ENCODE results near the gene DMGDH. TPM values are rescaled to one million over a fixed set of nuclear protein-coding genes. Genes with fewer than 3 reads are reported as not detected.

DMGDH gene
- total and polyA plus RNA-seq, 10 of the 15 experiments (the other 5 are each of a cell fraction or from before 2014, with no cell fraction given), result 0.22 to 1.5 (median 0.44) TPM; not detected in 3

DNA sequence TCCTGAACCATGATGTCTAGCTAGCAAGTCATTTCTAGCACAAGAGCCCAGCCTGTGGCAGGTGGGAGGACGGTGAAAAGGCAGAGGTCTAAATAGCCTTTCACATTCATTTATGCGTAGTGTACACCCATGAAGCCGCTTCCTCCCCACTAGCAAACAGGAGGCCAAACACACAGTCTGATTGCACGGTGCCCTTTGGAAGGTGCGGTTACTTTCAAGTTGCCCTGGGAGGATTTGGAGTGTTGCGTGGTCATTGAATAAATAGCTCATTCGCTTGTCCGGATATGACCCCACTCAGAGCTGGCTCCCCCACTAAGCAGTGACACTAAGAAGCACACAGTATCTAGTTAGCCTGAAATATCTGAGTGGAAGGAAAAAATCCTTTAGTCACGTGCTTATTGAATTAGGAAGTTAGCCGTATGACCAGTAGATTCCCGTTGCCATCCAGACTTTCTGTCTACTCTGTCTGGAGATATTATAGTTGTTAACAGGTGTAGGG lies 83.7 kb downstream of the DMGDH start:
- DNase-seq (ENCODE audit: low read depth, low spot score), result no peak
- SMC1A ChIA-PET (ENCODE audit: uncharacterized antibody, unreplicated experiment), result interaction anchor here (0.6 to 3.7 kb wide), 10 partner anchors 9 to 625 kb away, joined by 3 to 22 read pairs (median 3); no protein-coding TSS in a partner anchor
- ATAC-seq, result peak; percentile 71
- RAD21 ChIA-PET (ENCODE audit: unreplicated experiment), result interaction anchor here (0.6 to 3.8 kb wide), 11 partner anchors 9 to 420 kb away, joined by 3 to 19 read pairs (median 3); no protein-coding TSS in a partner anchor
- H3K9me3 ChIP-seq (replicated peaks; ENCODE audit: control insufficient read depth, insufficient read depth, low read length), result no peaks in the 10 kb centered on the region
- no peaks in the 10 kb centered on the region for H3K36me3 ChIP-seq (ENCODE audit: control insufficient read depth in 2 of 2, insufficient read depth in 2 of 2, low read length in 1 of 2)
- peaks cover 7% of the 10 kb centered on the region; the same call in 1 of the 2 replicates for H3K4me1 ChIP-seq (ENCODE audit: control insufficient read depth, insufficient read depth, low read length)
- H4K20me1 ChIP-seq (ENCODE audit: control insufficient read depth, insufficient read depth), result no peaks in the 10 kb centered on the region
- H3K27me3 ChIP-seq (replicated peaks in 1 of 2; ENCODE audit: control insufficient read depth in 2 of 2, insufficient read depth in 2 of 2, low read length in 1 of 2), result no peaks in the 10 kb centered on the region
- POLR2A ChIA-PET, result interaction anchor here (0.6 to 1.1 kb wide), 5 partner anchors 81 to 1528 kb away, joined by 3 to 4 read pairs (median 3); no protein-coding TSS in a partner anchor
- peak overlapping the region; percentile 90 for H3K27ac ChIP-seq (ENCODE audit: control insufficient read depth, insufficient read depth)
- peak overlapping the region; percentile 78 for H3K4me2 ChIP-seq (ENCODE audit: control insufficient read depth, insufficient read depth)
- intact Hi-C loops (cut with micrococcal nuclease; ENCODE audit: unreplicated experiment), result loop anchor here (2.0 kb wide), 1 partner anchor 251 kb away; the partner anchor contains the start of gene JMY
- BruUV-seq (replicated peaks), result no TSS peak
- peak overlapping the region; percentile 85 for H3K9ac ChIP-seq (ENCODE audit: control insufficient read depth, insufficient read depth, low read length)
- CTCF ChIA-PET, result interaction anchor here (0.6 to 4.6 kb wide), 9 partner anchors 8 to 147 kb away, joined by 3 to 61 read pairs (median 4); no protein-coding TSS in a partner anchor
- peak; percentile 77 for FAIRE-seq
- peaks cover 15% of the 10 kb centered on the region for H3K79me2 ChIP-seq (ENCODE audit: control insufficient read depth, insufficient read depth, low read length)
- WGBS (ENCODE audit: insufficient coverage, insufficient replicate concordance, low lambda C conversion rate, missing lambda C conversion rate), result 1% methylated on average over 11 of the region's 11 CpGs
- peak overlapping the region; percentile 94 for H3K4me3 ChIP-seq
- peak overlapping the region; percentile 58 for H2AFZ ChIP-seq (ENCODE audit: control insufficient read depth, low read depth, low read length)
- in situ Hi-C loops (cut with MboI), result no loop called here
- TF ChIP-seq NFIC (IDR thresholded peaks at IDR 0.05; ENCODE audit: low read depth, low read length) (peak; percentile 82; the same call in 1 of the 2 replicates), NFXL1 (IDR thresholded peaks at IDR 0.05; ENCODE audit: borderline replicate concordance) (0 out of 2 replicates have a peak, but pooled peaks have one; percentile 34), MEF2A (IDR thresholded peaks at IDR 0.05; ENCODE audit: insufficient read depth, low read depth, low read length) (0 out of 2 replicates have a peak, but pooled peaks have one; percentile 30), RAD51 (IDR thresholded peaks at IDR 0.05) (peak; percentile 60; the same call in 1 of the 2 replicates), BHLHE40 (IDR thresholded peaks at IDR 0.05; ENCODE audit: borderline replicate concordance in 1 of 2, low read depth in 2 of 2, low read length in 1 of 2) (peak; percentile 23 to 62; a peak in 3 of 4 replicates), NBN (IDR thresholded peaks at IDR 0.05) (peak; percentile 64; the same call in 1 of the 2 replicates), ZBED1 (IDR thresholded peaks at IDR 0.05; ENCODE audit: borderline replicate concordance) (peak; percentile 78; the same call in 1 of the 2 replicates), NFYA (IDR thresholded peaks at IDR 0.05; ENCODE audit: borderline replicate concordance, low read depth, low read length) (no peak), MTA2 (IDR thresholded peaks at IDR 0.05; ENCODE audit: low read depth) (peak; percentile 63), ETV6 (conservative IDR thresholded peaks at IDR 0.05 in 1 of 2, IDR thresholded peaks at IDR 0.05 in 1 of 2; ENCODE audit: borderline replicate concordance in 1 of 2, low read depth in 1 of 2) (peak in 1 of 2 experiments; percentile 62; a peak in 2 of 4 replicates), SPI1 (IDR thresholded peaks at IDR 0.05; ENCODE audit: borderline replicate concordance, insufficient read depth, low read depth, low read length) (peak; percentile 50; the same call in 1 of the 2 replicates), TARDBP (IDR thresholded peaks at IDR 0.05; ENCODE audit: borderline replicate concordance) (no peak), SP1 (IDR thresholded peaks at IDR 0.05; ENCODE audit: low read depth, low read length) (peak; percentile 22)
- TF ChIP-seq, protein P1, sequence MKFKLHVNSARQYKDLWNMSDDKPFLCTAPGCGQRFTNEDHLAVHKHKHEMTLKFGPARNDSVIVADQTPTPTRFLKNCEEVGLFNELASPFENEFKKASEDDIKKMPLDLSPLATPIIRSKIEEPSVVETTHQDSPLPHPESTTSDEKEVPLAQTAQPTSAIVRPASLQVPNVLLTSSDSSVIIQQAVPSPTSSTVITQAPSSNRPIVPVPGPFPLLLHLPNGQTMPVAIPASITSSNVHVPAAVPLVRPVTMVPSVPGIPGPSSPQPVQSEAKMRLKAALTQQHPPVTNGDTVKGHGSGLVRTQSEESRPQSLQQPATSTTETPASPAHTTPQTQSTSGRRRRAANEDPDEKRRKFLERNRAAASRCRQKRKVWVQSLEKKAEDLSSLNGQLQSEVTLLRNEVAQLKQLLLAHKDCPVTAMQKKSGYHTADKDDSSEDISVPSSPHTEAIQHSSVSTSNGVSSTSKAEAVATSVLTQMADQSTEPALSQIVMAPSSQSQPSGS (IDR thresholded peaks at IDR 0.05; ENCODE audit: low read length), result peak; percentile 87; the same call in 1 of the 2 replicates
- TF ChIP-seq, protein P2, sequence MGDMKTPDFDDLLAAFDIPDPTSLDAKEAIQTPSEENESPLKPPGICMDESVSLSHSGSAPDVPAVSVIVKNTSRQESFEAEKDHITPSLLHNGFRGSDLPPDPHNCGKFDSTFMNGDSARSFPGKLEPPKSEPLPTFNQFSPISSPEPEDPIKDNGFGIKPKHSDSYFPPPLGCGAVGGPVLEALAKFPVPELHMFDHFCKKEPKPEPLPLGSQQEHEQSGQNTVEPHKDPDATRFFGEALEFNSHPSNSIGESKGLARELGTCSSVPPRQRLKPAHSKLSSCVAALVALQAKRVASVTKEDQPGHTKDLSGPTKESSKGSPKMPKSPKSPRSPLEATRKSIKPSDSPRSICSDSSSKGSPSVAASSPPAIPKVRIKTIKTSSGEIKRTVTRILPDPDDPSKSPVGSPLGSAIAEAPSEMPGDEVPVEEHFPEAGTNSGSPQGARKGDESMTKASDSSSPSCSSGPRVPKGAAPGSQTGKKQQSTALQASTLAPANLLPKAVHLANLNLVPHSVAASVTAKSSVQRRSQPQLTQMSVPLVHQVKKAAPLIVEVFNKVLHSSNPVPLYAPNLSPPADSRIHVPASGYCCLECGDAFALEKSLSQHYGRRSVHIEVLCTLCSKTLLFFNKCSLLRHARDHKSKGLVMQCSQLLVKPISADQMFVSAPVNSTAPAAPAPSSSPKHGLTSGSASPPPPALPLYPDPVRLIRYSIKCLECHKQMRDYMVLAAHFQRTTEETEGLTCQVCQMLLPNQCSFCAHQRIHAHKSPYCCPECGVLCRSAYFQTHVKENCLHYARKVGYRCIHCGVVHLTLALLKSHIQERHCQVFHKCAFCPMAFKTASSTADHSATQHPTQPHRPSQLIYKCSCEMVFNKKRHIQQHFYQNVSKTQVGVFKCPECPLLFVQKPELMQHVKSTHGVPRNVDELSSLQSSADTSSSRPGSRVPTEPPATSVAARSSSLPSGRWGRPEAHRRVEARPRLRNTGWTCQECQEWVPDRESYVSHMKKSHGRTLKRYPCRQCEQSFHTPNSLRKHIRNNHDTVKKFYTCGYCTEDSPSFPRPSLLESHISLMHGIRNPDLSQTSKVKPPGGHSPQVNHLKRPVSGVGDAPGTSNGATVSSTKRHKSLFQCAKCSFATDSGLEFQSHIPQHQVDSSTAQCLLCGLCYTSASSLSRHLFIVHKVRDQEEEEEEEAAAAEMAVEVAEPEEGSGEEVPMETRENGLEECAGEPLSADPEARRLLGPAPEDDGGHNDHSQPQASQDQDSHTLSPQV (IDR thresholded peaks at IDR 0.05), result no peak
- TF ChIP-seq, protein P3, sequence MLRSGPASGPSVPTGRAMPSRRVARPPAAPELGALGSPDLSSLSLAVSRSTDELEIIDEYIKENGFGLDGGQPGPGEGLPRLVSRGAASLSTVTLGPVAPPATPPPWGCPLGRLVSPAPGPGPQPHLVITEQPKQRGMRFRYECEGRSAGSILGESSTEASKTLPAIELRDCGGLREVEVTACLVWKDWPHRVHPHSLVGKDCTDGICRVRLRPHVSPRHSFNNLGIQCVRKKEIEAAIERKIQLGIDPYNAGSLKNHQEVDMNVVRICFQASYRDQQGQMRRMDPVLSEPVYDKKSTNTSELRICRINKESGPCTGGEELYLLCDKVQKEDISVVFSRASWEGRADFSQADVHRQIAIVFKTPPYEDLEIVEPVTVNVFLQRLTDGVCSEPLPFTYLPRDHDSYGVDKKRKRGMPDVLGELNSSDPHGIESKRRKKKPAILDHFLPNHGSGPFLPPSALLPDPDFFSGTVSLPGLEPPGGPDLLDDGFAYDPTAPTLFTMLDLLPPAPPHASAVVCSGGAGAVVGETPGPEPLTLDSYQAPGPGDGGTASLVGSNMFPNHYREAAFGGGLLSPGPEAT (IDR thresholded peaks at IDR 0.05; ENCODE audit: low read depth), result peak; percentile 41; the same call in 1 of the 2 replicates

All from GM12878 (cell line).